HL-60 (cell line): ENCODE results near the gene BBOX1.

ENCODE experiments used
- DNase-seq, 2 experiments: peaks; one replicate each; pipeline ENCODE4 v3.0.0-alpha.2; 2010 to 2020; ENCODE audit warnings: low read depth in 1 of 2, low spot score in 1 of 2
- H3K27ac ChIP-seq: fragments of 250-450 bp; sonication (Bioruptor Pico); replicated peaks from 2 replicates; pipeline ENCODE4 v1.5.1; 2020; ENCODE audit warnings: mild to moderate bottlenecking, moderate library complexity
- H3K27me3 ChIP-seq: fragments of 250-450 bp; sonication (Bioruptor Pico); 2 replicates; pipeline ENCODE4 v1.5.1; 2021; ENCODE audit warnings: mild to moderate bottlenecking, moderate library complexity; ENCODE audit not compliant: insufficient read depth, poor library complexity, severe bottlenecking
- H3K4me3 ChIP-seq: replicated peaks from 2 replicates; pipeline ENCODE4 v1.5.1; 2011; ENCODE audit warnings: mild to moderate bottlenecking, control low read depth, low read length; ENCODE audit not compliant: insufficient read depth
- GABPA ChIP-seq: IDR thresholded peaks from 2 replicates; pipeline ENCODE4 v1.6.1; 2012; ENCODE audit warnings: low read depth
- POLR2AphosphoS5 ChIP-seq: IDR thresholded peaks from 2 replicates; pipeline ENCODE4 v1.6.1; 2012; ENCODE audit warnings: low read depth
- SPI1 ChIP-seq: IDR thresholded peaks from 2 replicates; pipeline ENCODE4 v1.6.1; 2012; ENCODE audit warnings: low read depth, mild to moderate bottlenecking, borderline replicate concordance
- TF ChIP-seq, protein P1 (sequence below): IDR thresholded peaks from one replicate; pipeline ENCODE4 v1.5.1; 2011; ENCODE audit warnings: low read length, control low read depth, inconsistent platforms; ENCODE audit not compliant: insufficient read depth
- TF ChIP-seq, protein P2 (sequence below): IDR thresholded peaks from 2 replicates; pipeline ENCODE4 v1.6.1; 2012; ENCODE audit warnings: low read depth; ENCODE audit not compliant: insufficient replicate concordance

BBOX1 gene

DNA sequence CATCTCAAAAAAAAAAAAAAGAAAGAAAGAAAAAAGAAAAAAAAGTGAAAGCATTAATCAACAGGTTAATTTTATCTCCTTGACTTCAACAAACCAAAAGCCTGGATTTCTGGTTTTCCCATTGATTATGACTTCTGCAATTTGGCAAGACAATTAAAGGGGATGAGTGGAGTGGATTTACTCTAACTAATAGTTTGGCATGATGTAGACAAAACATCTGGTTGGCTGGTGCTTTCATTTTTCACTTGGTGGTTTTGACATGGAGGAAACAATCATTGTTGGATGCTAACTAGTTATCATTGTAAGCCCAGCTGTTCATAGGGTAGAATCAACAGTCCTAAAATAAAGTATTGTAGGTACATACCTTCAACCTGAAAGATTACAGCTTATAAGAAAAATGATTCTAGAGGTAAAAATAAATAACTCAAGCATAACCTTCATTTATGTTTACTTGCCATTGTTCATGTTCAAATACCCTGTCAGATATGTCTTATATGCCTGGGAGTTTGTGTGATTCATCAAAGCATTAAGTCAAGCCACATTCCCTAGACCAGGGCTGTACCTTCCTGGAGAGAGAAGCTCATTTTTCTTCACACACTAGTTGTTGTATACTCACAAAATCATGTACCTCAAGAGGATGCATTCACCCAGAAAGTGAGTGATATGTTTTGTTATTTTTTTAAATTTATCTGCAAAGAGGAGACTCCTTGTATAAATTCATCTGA, 31.6 kb upstream of the BBOX1 start:
- no peak overlapping the region for H3K27ac ChIP-seq
- TF ChIP-seq POLR2AphosphoS5 = no peak
- TF ChIP-seq, protein P1, sequence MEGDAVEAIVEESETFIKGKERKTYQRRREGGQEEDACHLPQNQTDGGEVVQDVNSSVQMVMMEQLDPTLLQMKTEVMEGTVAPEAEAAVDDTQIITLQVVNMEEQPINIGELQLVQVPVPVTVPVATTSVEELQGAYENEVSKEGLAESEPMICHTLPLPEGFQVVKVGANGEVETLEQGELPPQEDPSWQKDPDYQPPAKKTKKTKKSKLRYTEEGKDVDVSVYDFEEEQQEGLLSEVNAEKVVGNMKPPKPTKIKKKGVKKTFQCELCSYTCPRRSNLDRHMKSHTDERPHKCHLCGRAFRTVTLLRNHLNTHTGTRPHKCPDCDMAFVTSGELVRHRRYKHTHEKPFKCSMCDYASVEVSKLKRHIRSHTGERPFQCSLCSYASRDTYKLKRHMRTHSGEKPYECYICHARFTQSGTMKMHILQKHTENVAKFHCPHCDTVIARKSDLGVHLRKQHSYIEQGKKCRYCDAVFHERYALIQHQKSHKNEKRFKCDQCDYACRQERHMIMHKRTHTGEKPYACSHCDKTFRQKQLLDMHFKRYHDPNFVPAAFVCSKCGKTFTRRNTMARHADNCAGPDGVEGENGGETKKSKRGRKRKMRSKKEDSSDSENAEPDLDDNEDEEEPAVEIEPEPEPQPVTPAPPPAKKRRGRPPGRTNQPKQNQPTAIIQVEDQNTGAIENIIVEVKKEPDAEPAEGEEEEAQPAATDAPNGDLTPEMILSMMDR = no peak
- TF ChIP-seq GABPA = no peak
- no peak for TF ChIP-seq SPI1
- TF ChIP-seq, protein P2, sequence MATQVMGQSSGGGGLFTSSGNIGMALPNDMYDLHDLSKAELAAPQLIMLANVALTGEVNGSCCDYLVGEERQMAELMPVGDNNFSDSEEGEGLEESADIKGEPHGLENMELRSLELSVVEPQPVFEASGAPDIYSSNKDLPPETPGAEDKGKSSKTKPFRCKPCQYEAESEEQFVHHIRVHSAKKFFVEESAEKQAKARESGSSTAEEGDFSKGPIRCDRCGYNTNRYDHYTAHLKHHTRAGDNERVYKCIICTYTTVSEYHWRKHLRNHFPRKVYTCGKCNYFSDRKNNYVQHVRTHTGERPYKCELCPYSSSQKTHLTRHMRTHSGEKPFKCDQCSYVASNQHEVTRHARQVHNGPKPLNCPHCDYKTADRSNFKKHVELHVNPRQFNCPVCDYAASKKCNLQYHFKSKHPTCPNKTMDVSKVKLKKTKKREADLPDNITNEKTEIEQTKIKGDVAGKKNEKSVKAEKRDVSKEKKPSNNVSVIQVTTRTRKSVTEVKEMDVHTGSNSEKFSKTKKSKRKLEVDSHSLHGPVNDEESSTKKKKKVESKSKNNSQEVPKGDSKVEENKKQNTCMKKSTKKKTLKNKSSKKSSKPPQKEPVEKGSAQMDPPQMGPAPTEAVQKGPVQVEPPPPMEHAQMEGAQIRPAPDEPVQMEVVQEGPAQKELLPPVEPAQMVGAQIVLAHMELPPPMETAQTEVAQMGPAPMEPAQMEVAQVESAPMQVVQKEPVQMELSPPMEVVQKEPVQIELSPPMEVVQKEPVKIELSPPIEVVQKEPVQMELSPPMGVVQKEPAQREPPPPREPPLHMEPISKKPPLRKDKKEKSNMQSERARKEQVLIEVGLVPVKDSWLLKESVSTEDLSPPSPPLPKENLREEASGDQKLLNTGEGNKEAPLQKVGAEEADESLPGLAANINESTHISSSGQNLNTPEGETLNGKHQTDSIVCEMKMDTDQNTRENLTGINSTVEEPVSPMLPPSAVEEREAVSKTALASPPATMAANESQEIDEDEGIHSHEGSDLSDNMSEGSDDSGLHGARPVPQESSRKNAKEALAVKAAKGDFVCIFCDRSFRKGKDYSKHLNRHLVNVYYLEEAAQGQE = no peak
- no peak for DNase-seq
- H3K27me3 ChIP-seq = no peaks in the 10 kb centered on the region
- H3K4me3 ChIP-seq = no peak overlapping the region

DNA sequence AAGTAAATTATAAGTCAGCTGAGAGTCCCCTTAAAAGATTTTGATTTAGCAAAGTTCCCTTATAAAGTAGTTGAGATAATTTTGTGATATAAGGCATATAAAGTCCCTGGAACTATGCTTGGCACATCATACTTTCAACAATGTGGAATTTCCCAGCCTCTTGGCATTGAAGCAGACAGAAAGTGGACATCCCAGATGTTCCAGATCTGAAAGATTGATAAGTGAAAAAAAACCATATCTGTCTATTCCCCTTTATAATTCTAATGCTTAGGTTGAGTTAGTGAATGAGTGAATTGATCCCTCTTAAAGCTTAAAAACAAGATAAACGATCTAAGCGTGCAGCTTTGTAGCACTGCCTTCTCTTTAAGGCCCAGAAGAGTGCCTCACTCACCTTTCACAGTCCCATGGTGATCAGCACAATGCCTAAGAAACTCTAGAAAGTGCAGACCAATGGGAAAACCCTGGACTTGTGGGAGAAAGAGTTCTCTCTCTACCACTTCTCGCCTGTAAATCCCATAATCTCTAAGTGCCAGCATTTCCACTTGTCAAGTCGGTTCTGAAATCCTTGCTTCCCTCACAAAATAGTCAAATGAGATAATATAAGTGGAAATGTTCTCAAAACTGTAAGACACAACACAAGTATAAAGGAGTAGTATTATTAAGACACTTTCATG, 28.9 kb upstream of the BBOX1 start:
- Histone ChIP-seq H3K4me3 (no peak overlapping the region), H3K27ac (no peak overlapping the region), H3K27me3 (no peaks in the 10 kb centered on the region)
- DNase-seq = no peak
- TF ChIP-seq GABPA (no peak), POLR2AphosphoS5 (no peak), SPI1 (no peak)
- TF ChIP-seq, protein P2 = no peak
- TF ChIP-seq, protein P1 = no peak

DNA sequence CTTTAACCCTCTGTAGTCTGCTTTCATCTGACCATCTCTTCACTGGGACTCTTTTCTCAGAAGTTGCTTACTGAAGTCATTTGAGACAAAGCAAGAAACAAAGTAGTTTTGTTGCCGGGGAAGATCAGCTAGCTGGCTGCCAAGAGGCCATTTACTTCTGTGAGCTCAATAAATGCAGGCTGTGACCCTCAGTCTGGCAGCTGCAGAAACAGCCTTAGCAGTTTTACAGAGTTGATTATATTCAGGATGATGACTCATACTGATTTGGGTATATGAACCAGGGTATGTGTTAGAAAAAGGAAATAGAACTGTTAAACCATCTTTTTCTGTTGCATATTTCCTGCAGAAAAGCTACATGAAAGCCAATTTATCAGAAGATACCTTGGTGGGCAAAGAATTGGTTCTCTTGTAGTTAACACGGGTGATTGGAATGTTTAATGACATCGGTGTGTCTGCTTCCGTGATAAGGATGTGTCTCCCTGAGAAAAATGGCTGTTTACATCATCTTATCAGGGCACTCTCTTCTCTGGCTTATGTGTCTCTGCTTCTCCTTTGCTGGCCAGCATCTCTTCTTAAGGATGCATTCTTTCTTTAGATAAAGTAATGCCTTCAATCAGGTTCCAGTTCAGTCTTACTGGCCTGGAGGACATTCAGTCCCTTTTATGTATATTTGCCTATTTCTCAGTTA, 28.2 kb upstream of the BBOX1 start:
- H3K27me3 ChIP-seq = no peaks in the 10 kb centered on the region
- TF ChIP-seq SPI1 = no peak
- no peak for TF ChIP-seq POLR2AphosphoS5
- TF ChIP-seq, protein P2 = no peak
- TF ChIP-seq GABPA = no peak
- TF ChIP-seq, protein P1 = no peak
- DNase-seq = no peak
- H3K27ac ChIP-seq = no peak overlapping the region
- H3K4me3 ChIP-seq = no peak overlapping the region
